Measurements from ENCODE around the gene SPACA7.
A peak's percentile ranks its signal among the peaks of the same experiment; 100 is the strongest.

Gene SPACA7

GRCh38 chr13:112443191-112443994 is 67.2 kb downstream of the SPACA7 start:
- H3K4me2 ChIP-seq (ENCODE audit: low read depth, low read length, poor library complexity, severe bottlenecking), result no peak overlapping the region
- TF ChIP-seq CTCF (conservative IDR thresholded peaks at IDR 0.05; ENCODE audit: low read length), result no peak
- TF ChIP-seq EZH2phosphoT487 (IDR thresholded peaks at IDR 0.05; ENCODE audit: borderline replicate concordance), result no peak
- H3K9me2 ChIP-seq (replicated peaks; ENCODE audit: low read depth, low read length), result no peaks in the 10 kb centered on the region
- no peaks in the 10 kb centered on the region for H3K27me3 ChIP-seq (ENCODE audit: insufficient read depth, low read length, poor library complexity, severe bottlenecking)
- no peaks in the 10 kb centered on the region for H3K36me3 ChIP-seq (ENCODE audit: insufficient read depth, low read length)
- H3K79me2 ChIP-seq (ENCODE audit: insufficient read depth, low read length), result no peaks in the 10 kb centered on the region
- no peaks in the 10 kb centered on the region for H3F3A ChIP-seq (ENCODE audit: low read depth)
- no peaks in the 10 kb centered on the region for H3K9me3 ChIP-seq (ENCODE audit: insufficient read depth, low read depth, low read length)
- H4K20me1 ChIP-seq (ENCODE audit: insufficient read depth, low read length, poor library complexity, severe bottlenecking), result no peaks in the 10 kb centered on the region
- no peak overlapping the region for H3K4me3 ChIP-seq (ENCODE audit: low read length, poor library complexity, severe bottlenecking)
- no peak overlapping the region for H3K9ac ChIP-seq (ENCODE audit: low read depth, low read length, poor library complexity, severe bottlenecking)
- H3K4me1 ChIP-seq (ENCODE audit: insufficient read depth, low read length, poor library complexity, severe bottlenecking), result no peaks in the 10 kb centered on the region
- H2AFZ ChIP-seq (ENCODE audit: low read length), result no peak overlapping the region; the same call in 1 of the 2 replicates

GRCh38 chr13:112443995-112444311 is 67.8 kb downstream of the SPACA7 start:
- H3K36me3 ChIP-seq (ENCODE audit: insufficient read depth, low read length), result no peaks in the 10 kb centered on the region
- H2AFZ ChIP-seq (ENCODE audit: low read length), result no peak overlapping the region; the same call in 1 of the 2 replicates
- no peaks in the 10 kb centered on the region for H4K20me1 ChIP-seq (ENCODE audit: insufficient read depth, low read length, poor library complexity, severe bottlenecking)
- no peak overlapping the region for H3K4me3 ChIP-seq (ENCODE audit: low read length, poor library complexity, severe bottlenecking)
- no peaks in the 10 kb centered on the region for H3F3A ChIP-seq (ENCODE audit: low read depth)
- H3K79me2 ChIP-seq (ENCODE audit: insufficient read depth, low read length), result no peaks in the 10 kb centered on the region
- no peaks in the 10 kb centered on the region for H3K9me2 ChIP-seq (replicated peaks; ENCODE audit: low read depth, low read length)
- H3K9ac ChIP-seq (ENCODE audit: low read depth, low read length, poor library complexity, severe bottlenecking), result no peak overlapping the region
- H3K9me3 ChIP-seq (ENCODE audit: insufficient read depth, low read depth, low read length), result no peaks in the 10 kb centered on the region
- no peaks in the 10 kb centered on the region for H3K27me3 ChIP-seq (ENCODE audit: insufficient read depth, low read length, poor library complexity, severe bottlenecking)
- H3K4me1 ChIP-seq (ENCODE audit: insufficient read depth, low read length, poor library complexity, severe bottlenecking), result no peaks in the 10 kb centered on the region
- no peak overlapping the region for H3K4me2 ChIP-seq (ENCODE audit: low read depth, low read length, poor library complexity, severe bottlenecking)
- TF ChIP-seq CTCF (conservative IDR thresholded peaks at IDR 0.05; ENCODE audit: low read length) (peak; percentile 90), EZH2phosphoT487 (IDR thresholded peaks at IDR 0.05; ENCODE audit: borderline replicate concordance) (no peak)

- no peak overlapping the region for H3K4me3 ChIP-seq (ENCODE audit: low read length, poor library complexity, severe bottlenecking)
- no peak for TF ChIP-seq EZH2phosphoT487 (IDR thresholded peaks at IDR 0.05; ENCODE audit: borderline replicate concordance)
- no peak for TF ChIP-seq CTCF (conservative IDR thresholded peaks at IDR 0.05; ENCODE audit: low read length)
- no peaks in the 10 kb centered on the region for H3F3A ChIP-seq (ENCODE audit: low read depth)
- no peaks in the 10 kb centered on the region for H3K9me3 ChIP-seq (ENCODE audit: insufficient read depth, low read depth, low read length)
- H3K79me2 ChIP-seq (ENCODE audit: insufficient read depth, low read length), result no peaks in the 10 kb centered on the region
- no peaks in the 10 kb centered on the region for H3K36me3 ChIP-seq (ENCODE audit: insufficient read depth, low read length)
- no peak overlapping the region for H2AFZ ChIP-seq (ENCODE audit: low read length)
- no peak overlapping the region for H3K9ac ChIP-seq (ENCODE audit: low read depth, low read length, poor library complexity, severe bottlenecking)
- no peaks in the 10 kb centered on the region for H3K9me2 ChIP-seq (replicated peaks; ENCODE audit: low read depth, low read length)
- no peak overlapping the region for H3K4me2 ChIP-seq (ENCODE audit: low read depth, low read length, poor library complexity, severe bottlenecking)
- H3K4me1 ChIP-seq (ENCODE audit: insufficient read depth, low read length, poor library complexity, severe bottlenecking), result no peaks in the 10 kb centered on the region
- no peaks in the 10 kb centered on the region for H3K27me3 ChIP-seq (ENCODE audit: insufficient read depth, low read length, poor library complexity, severe bottlenecking)
- H4K20me1 ChIP-seq (ENCODE audit: insufficient read depth, low read length, poor library complexity, severe bottlenecking), result no peaks in the 10 kb centered on the region
These were observed 68.6 kb downstream of the SPACA7 start for GRCh38 chr13:112444416-112445399.
